Large intestine (tissue), 12 donors: ENCODE results near the gene SIK2. TPM values are rescaled to one million over a fixed set of nuclear protein-coding genes. Genes with fewer than 3 reads are reported as not detected.
A peak's percentile ranks its signal among the peaks of the same experiment; 100 is the strongest.

Experiments used
- DNase-seq, 2 donors: peaks; one replicate each; pipeline versions ENCODE4 v3.0.0 to v3.0.0-alpha.2; 2013
- H3K27ac ChIP-seq: one replicate; pipeline ENCODE4 v1.5.1; 2013; ENCODE audit warnings: low read length
- H3K27me3 ChIP-seq: 2 replicates; pipeline ENCODE4 v1.6.1; 2013; ENCODE audit warnings: low read length; ENCODE audit not compliant: control insufficient read depth, insufficient read depth
- H3K36me3 ChIP-seq: 2 replicates; pipeline ENCODE4 v1.6.1; 2013; ENCODE audit warnings: low read length; ENCODE audit not compliant: control insufficient read depth, insufficient read depth
- H3K4me1 ChIP-seq: one replicate; pipeline ENCODE4 v1.6.1; 2013; ENCODE audit warnings: low read length; ENCODE audit not compliant: control insufficient read depth, insufficient read depth
- H3K4me3 ChIP-seq: one replicate; pipeline ENCODE4 v1.5.1; 2013; ENCODE audit warnings: low read length
- H3K9me3 ChIP-seq: one replicate; pipeline ENCODE4 v1.6.1; 2013; ENCODE audit warnings: mild to moderate bottlenecking, low read depth, low read length, moderate library complexity; ENCODE audit not compliant: control insufficient read depth
- WGBS: methylation state at CpG from one replicate; pipeline ENCODE4 v1.1.5; 2013; ENCODE audit warnings: low lambda C conversion rate; ENCODE audit not compliant: insufficient coverage; 5-methylcytosine and 5-hydroxymethylcytosine counted together
- long read RNA-seq, 11 donors: transcript quantifications; one replicate each; lab custom pipeline, GENCODE V29; 2026
- polyA plus RNA-seq: library from polyadenylated mRNA; unstranded; fragments of 120-200 nt; gene quantifications from one replicate; pipeline ENCODE4 v1.2.1, GENCODE V29; 2013

The SIK2 gene
- polyA plus RNA-seq = 21.6 TPM
- long read RNA-seq, donor 1, full-length matches to known transcripts = 2 of 13 reads
- long read RNA-seq, donor 1, partial matches to known transcripts = 11 of 13 reads
- long read RNA-seq, donor 1, other reads (novel, unspliced or antisense) = 0 of 13 reads
- long read RNA-seq, donor 2, full-length matches to known transcripts = 4 of 16 reads
- long read RNA-seq, donor 2, partial matches to known transcripts = 5 of 16 reads
- long read RNA-seq, donor 2, other reads (novel, unspliced or antisense) = 7 of 16 reads
- long read RNA-seq, donor 3 = 0 reads
- long read RNA-seq, donor 4 = 0 reads
- long read RNA-seq, donor 5, full-length matches to known transcripts = 1 of 1 reads
- long read RNA-seq, donor 5, partial matches to known transcripts = 0 of 1 reads
- long read RNA-seq, donor 5, other reads (novel, unspliced or antisense) = 0 of 1 reads
- long read RNA-seq, donor 6, full-length matches to known transcripts = 2 of 14 reads
- long read RNA-seq, donor 6, partial matches to known transcripts = 5 of 14 reads
- long read RNA-seq, donor 6, other reads (novel, unspliced or antisense) = 7 of 14 reads
- long read RNA-seq, donor 7, full-length matches to known transcripts = 1 of 1 reads
- long read RNA-seq, donor 7, partial matches to known transcripts = 0 of 1 reads
- long read RNA-seq, donor 7, other reads (novel, unspliced or antisense) = 0 of 1 reads
- long read RNA-seq, donor 8, full-length matches to known transcripts = 2 of 14 reads
- long read RNA-seq, donor 8, partial matches to known transcripts = 6 of 14 reads
- long read RNA-seq, donor 8, other reads (novel, unspliced or antisense) = 6 of 14 reads
- long read RNA-seq, donor 9, full-length matches to known transcripts = 1 of 8 reads
- long read RNA-seq, donor 9, partial matches to known transcripts = 0 of 8 reads
- long read RNA-seq, donor 9, other reads (novel, unspliced or antisense) = 7 of 8 reads
- long read RNA-seq, donor 10, full-length matches to known transcripts = 3 of 17 reads
- long read RNA-seq, donor 10, partial matches to known transcripts = 6 of 17 reads
- long read RNA-seq, donor 10, other reads (novel, unspliced or antisense) = 8 of 17 reads
- long read RNA-seq, donor 11, full-length matches to known transcripts = 3 of 8 reads
- long read RNA-seq, donor 11, partial matches to known transcripts = 0 of 8 reads
- long read RNA-seq, donor 11, other reads (novel, unspliced or antisense) = 5 of 8 reads

GRCh38 chr11:111601979-111602864, at the start of gene SIK2:
TSS of gene SIK2 (plus strand) at chr11:111602449. CDS start at chr11:111602564, 115 bp downstream.
- WGBS = no CpG with 5 or more reads among the region's 100 CpGs
- Histone ChIP-seq H3K27me3 (no peaks in the 10 kb centered on the region), H3K4me1 (peaks cover 9% of the 10 kb centered on the region), H3K9me3 (no peaks in the 10 kb centered on the region), H3K36me3 (no peaks in the 10 kb centered on the region), H3K4me3 (peak within 1 kb of the TSS; percentile 85), H3K27ac (peak within 1 kb of the TSS; percentile 96)
- DNase-seq = peak; percentile 97

GRCh38 chr11:111554532-111554931, 47.7 kb upstream of the SIK2 start:
- no peaks in the 10 kb centered on the region for H3K4me1 ChIP-seq
- no peak overlapping the region for H3K4me3 ChIP-seq
- H3K9me3 ChIP-seq = no peaks in the 10 kb centered on the region
- H3K27me3 ChIP-seq = no peaks in the 10 kb centered on the region
- no peak overlapping the region for H3K27ac ChIP-seq
- no peaks in the 10 kb centered on the region for H3K36me3 ChIP-seq
- DNase-seq = no peak

- Histone ChIP-seq H3K4me1 (no peaks in the 10 kb centered on the region), H3K27ac (no peak overlapping the region), H3K36me3 (no peaks in the 10 kb centered on the region), H3K9me3 (no peaks in the 10 kb centered on the region), H3K27me3 (no peaks in the 10 kb centered on the region), H3K4me3 (no peak overlapping the region)
- DNase-seq = no peak
Measured at GRCh38 chr11:111555255-111555654, 47.0 kb upstream of the SIK2 start.

DNA sequence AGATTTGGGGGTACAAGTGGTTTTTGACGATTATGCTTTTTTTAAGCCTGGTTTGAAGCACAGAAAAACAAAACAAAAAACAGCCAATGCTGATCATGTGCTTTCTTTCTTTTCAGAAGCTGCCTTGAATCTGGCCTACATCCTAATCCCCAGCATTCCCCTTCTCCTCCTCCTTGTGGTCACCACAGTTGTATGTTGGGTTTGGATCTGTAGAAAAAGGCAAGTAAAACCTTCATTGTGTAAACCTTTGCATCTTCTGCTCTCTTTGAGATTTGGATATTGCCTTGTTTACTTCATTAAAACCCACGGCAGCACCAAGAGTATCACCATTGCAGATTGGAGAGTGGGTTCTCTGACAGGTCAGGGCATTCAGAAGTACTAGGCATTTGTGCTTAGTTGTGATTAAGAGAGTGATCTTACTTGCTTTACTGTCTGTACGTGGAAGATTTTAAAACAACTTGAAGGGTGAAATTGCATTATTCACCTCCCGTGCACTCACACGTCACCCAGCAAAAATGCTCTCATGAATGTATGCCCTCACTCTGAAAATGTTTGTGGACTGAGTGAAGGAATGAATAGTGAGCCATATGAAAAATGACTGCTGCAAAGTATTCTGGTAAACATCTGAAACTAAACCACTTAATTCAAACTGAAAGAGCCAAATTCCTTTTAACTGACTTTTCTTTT, 44.7 kb upstream of the SIK2 start:
- peak overlapping the region; percentile 35 for H3K27ac ChIP-seq
- H3K9me3 ChIP-seq = no peaks in the 10 kb centered on the region
- peak in 1 of 2 donors; percentile 30 for DNase-seq
- WGBS = 88% methylated on average over 2 of the region's 5 CpGs
- H3K36me3 ChIP-seq = no peaks in the 10 kb centered on the region
- no peaks in the 10 kb centered on the region for H3K4me1 ChIP-seq
- no peak overlapping the region for H3K4me3 ChIP-seq
- no peaks in the 10 kb centered on the region for H3K27me3 ChIP-seq

- no CpG with 5 or more reads among the region's 11 CpGs for WGBS
Measured at GRCh38 chr11:111559800-111560464, 42.3 kb upstream of the SIK2 start.

GRCh38 chr11:111560800-111561199, 41.4 kb upstream of the SIK2 start:
- no peak for DNase-seq
- H3K9me3 ChIP-seq = no peaks in the 10 kb centered on the region
- no peaks in the 10 kb centered on the region for H3K27me3 ChIP-seq
- no peaks in the 10 kb centered on the region for H3K36me3 ChIP-seq
- no peak overlapping the region for H3K27ac ChIP-seq
- no peaks in the 10 kb centered on the region for H3K4me1 ChIP-seq
- no peak overlapping the region for H3K4me3 ChIP-seq
- WGBS = 100% methylated on average over 1 of the region's 3 CpGs

More at GRCh38 chr11:111559800-111560464, 42.3 kb upstream of the SIK2 start:
- Histone ChIP-seq H3K9me3 (no peaks in the 10 kb centered on the region), H3K4me1 (no peaks in the 10 kb centered on the region), H3K27me3 (no peaks in the 10 kb centered on the region), H3K27ac (no peak overlapping the region), H3K36me3 (no peaks in the 10 kb centered on the region), H3K4me3 (no peak overlapping the region)
- no peak for DNase-seq

DNA sequence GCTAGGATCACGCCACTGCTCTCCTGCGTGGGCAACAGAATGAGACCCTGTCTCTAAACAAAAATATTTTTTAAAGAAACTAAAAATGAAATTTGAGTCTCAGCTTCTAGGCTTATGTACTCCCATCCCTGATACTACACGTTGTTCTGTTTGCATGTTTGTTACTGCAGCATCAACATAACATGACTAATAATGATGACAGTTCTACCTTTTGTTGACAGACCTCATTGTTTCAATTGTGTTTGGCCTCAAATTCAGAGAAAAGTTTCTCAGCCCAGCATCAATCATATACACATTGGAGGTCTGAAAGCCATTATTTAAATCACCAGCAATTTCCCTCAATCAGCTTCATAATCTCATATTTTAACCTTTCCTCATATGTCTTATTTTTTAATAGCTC, 40.9 kb upstream of the SIK2 start:
- WGBS = 60% methylated on average over 1 of the region's 3 CpGs
- Histone ChIP-seq H3K9me3 (no peaks in the 10 kb centered on the region), H3K27me3 (no peaks in the 10 kb centered on the region), H3K4me3 (no peak overlapping the region), H3K36me3 (no peaks in the 10 kb centered on the region), H3K27ac (no peak overlapping the region), H3K4me1 (no peaks in the 10 kb centered on the region)
- no peak for DNase-seq

DNA sequence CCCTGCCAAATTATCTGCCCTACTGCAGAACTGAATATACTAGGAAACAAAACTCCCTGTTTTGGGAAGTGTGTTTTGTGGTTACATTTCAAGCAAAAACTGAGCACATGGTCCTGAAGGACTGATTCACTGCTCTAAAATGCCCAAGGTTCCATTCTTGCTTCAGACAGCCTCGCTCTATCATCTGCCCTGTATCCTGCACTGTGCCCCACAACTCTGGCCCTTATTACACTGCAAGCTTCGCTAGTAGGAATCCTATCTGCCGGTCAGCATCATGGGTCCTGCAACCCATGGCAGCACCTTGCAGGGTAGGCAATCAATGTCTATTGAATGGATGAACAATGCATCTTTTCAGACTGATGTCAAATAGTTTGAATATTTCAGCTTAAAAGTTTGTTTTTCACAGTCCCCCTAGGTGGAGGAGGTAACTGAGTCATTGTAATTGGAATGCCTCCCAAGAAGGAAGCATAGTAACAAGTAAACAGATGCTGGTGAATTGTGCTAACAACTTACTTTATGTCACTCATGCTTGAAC, 40.4 kb upstream of the SIK2 start:
- no peak for DNase-seq
- WGBS = no CpG with 5 or more reads among the region's 3 CpGs

More for the DNA sequence above, 40.4 kb upstream of the SIK2 start:
- Histone ChIP-seq H3K4me3 (no peak overlapping the region), H3K27me3 (no peaks in the 10 kb centered on the region), H3K27ac (no peak overlapping the region), H3K36me3 (no peaks in the 10 kb centered on the region), H3K9me3 (no peaks in the 10 kb centered on the region), H3K4me1 (no peaks in the 10 kb centered on the region)
